Activated CD4-positive, alpha-beta T cell treated with anti-CD3 and anti-CD28 coated beads for 1 hour (primary cell): ENCODE measurements around the gene TNNC1.

Experiments
- DNase-seq: peaks from one replicate; pipeline ENCODE4 v3.0.0-alpha.2; 2020

The TNNC1 gene

GRCh38 chr3:52483577-52484381, 29.9 kb upstream of the TNNC1 start:
- DNase-seq = no peak

GRCh38 chr3:52483081-52483480, 29.2 kb upstream of the TNNC1 start:
- no peak for DNase-seq

- no peak for DNase-seq
Observed at GRCh38 chr3:52481819-52482521, 28.1 kb upstream of the TNNC1 start.

GRCh38 chr3:52480768-52481715, 27.2 kb upstream of the TNNC1 start:
- DNase-seq = no peak

- no peak for DNase-seq
Observed at GRCh38 chr3:52479877-52480575, 26.2 kb upstream of the TNNC1 start.

- no peak for DNase-seq
Observed at GRCh38 chr3:52479037-52479876, 25.4 kb upstream of the TNNC1 start.

GRCh38 chr3:52477796-52478095, 23.9 kb upstream of the TNNC1 start:
- no peak for DNase-seq

- no peak for DNase-seq
Observed at GRCh38 chr3:52477076-52477795, 23.4 kb upstream of the TNNC1 start.

GRCh38 chr3:52473026-52473425, 19.2 kb upstream of the TNNC1 start:
- no peak for DNase-seq

- DNase-seq = no peak
Observed at GRCh38 chr3:52472239-52473000, 18.6 kb upstream of the TNNC1 start.

GRCh38 chr3:52471371-52472238, 17.8 kb upstream of the TNNC1 start:
- DNase-seq = no peak

- DNase-seq = no peak
Observed at GRCh38 chr3:52470920-52471319, 17.1 kb upstream of the TNNC1 start.

GRCh38 chr3:52469001-52469400, 15.2 kb upstream of the TNNC1 start:
- DNase-seq = no peak

GRCh38 chr3:52468336-52468735, 14.5 kb upstream of the TNNC1 start:
- no peak for DNase-seq

GRCh38 chr3:52463416-52463815, 9.6 kb upstream of the TNNC1 start:
- no peak for DNase-seq

GRCh38 chr3:52461874-52462273, 8.0 kb upstream of the TNNC1 start:
- no peak for DNase-seq

GRCh38 chr3:52458770-52459545, 5.1 kb upstream of the TNNC1 start:
- DNase-seq = no peak

- no peak for DNase-seq
Observed at GRCh38 chr3:52458031-52458760, 4.4 kb upstream of the TNNC1 start.
